ENCODE measurements around the gene SGMS1.

SGMS1 gene

DNA sequence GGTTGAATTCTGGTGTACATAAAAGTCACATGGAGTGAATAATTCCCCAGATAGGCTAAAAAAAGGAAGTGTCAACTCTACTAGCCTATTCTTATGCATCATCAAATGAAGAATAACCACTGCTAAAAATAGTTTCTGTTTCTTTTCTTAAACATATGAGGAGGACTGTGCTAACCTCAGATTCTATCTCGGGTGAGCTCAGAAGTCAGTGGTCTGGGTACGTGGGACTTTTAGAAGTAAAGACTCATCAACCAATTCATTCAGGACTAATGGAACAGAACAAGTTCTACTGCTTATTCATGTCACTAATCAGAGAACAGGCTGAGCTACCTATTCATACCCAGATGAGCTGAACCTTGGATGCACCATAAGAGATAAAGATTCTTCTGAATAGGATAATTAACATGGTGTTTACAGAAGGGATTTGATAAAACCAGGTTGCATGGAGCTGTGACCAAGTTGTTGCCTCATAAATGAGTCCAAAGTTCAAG is 362.9 kb downstream of the SGMS1 start:
- no peak for DNase-seq (ENCODE audit: low read depth)
- TF ChIP-seq, protein P1, sequence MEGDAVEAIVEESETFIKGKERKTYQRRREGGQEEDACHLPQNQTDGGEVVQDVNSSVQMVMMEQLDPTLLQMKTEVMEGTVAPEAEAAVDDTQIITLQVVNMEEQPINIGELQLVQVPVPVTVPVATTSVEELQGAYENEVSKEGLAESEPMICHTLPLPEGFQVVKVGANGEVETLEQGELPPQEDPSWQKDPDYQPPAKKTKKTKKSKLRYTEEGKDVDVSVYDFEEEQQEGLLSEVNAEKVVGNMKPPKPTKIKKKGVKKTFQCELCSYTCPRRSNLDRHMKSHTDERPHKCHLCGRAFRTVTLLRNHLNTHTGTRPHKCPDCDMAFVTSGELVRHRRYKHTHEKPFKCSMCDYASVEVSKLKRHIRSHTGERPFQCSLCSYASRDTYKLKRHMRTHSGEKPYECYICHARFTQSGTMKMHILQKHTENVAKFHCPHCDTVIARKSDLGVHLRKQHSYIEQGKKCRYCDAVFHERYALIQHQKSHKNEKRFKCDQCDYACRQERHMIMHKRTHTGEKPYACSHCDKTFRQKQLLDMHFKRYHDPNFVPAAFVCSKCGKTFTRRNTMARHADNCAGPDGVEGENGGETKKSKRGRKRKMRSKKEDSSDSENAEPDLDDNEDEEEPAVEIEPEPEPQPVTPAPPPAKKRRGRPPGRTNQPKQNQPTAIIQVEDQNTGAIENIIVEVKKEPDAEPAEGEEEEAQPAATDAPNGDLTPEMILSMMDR (conservative IDR thresholded peaks at IDR 0.05; ENCODE audit: low read length) = no peak

More for the DNA sequence above, 362.9 kb downstream of the SGMS1 start:
- no peak overlapping the region for H3K4me3 ChIP-seq (ENCODE audit: low read length)
